Vagina (tissue), 2 donors: Measurements from ENCODE around the gene BCKDK.

Source experiments
- POLR2A ChIP-seq, 2 donors: fragments of 450-650 bp; IDR thresholded peaks; one replicate each; pipeline ENCODE4 v1.6.1; 2017; ENCODE audit warnings: antibody characterized with exemption in 2 of 2, mild to moderate bottlenecking in 2 of 2, moderate library complexity in 2 of 2
- TF ChIP-seq, protein P1 (sequence below), 3 experiments: fragments of 450-650 bp in 2 of 3; fragments of 200-600 bp in 1 of 3; sonication (generic) in 1 of 3; IDR thresholded peaks; one replicate each; pipeline ENCODE4 v1.5.1; 2017 to 2019; ENCODE audit warnings: antibody characterized with exemption in 3 of 3, mild to moderate bottlenecking in 2 of 3, moderate library complexity in 2 of 3

DNA sequence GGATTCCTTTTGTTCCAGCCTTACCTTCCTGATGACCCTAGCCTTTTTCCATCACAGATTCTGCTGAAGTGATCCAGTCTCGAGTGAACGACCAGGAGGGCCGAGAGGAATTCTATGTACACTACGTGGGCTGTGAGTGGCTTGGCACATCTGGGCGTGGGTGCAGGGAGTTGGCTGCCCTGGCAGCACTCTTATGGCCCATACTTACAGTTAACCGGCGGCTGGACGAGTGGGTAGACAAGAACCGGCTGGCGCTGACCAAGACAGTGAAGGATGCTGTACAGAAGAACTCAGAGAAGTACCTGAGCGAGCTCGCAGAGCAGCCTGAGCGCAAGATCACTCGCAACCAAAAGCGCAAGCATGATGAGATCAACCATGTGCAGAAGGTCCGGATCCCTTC lies 11.9 kb downstream of the BCKDK start:
- TF ChIP-seq POLR2A (IDR thresholded peaks at IDR 0.05) = no peak
- TF ChIP-seq, protein P1, sequence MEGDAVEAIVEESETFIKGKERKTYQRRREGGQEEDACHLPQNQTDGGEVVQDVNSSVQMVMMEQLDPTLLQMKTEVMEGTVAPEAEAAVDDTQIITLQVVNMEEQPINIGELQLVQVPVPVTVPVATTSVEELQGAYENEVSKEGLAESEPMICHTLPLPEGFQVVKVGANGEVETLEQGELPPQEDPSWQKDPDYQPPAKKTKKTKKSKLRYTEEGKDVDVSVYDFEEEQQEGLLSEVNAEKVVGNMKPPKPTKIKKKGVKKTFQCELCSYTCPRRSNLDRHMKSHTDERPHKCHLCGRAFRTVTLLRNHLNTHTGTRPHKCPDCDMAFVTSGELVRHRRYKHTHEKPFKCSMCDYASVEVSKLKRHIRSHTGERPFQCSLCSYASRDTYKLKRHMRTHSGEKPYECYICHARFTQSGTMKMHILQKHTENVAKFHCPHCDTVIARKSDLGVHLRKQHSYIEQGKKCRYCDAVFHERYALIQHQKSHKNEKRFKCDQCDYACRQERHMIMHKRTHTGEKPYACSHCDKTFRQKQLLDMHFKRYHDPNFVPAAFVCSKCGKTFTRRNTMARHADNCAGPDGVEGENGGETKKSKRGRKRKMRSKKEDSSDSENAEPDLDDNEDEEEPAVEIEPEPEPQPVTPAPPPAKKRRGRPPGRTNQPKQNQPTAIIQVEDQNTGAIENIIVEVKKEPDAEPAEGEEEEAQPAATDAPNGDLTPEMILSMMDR (IDR thresholded peaks at IDR 0.05) = no peak
